Colonic mucosa (tissue), 4 donors: ENCODE measurements around the gene DDAH1. TPM values are rescaled to one million over a fixed set of nuclear protein-coding genes. Genes with fewer than 3 reads are reported as not detected.
"Not testable (repeated sequence)": the region's sequence is repeated elsewhere in the genome, so short reads cannot be mapped to it uniquely, and the experiment has no call there.

ENCODE experiments used
- DNase-seq: peaks from one replicate; pipeline ENCODE4 v3.0.0-alpha.2; 2020
- H3K27ac ChIP-seq: fragments of 200-600 bp; one replicate; pipeline ENCODE4 v1.8.0; 2021
- H3K27me3 ChIP-seq: fragments of 200-600 bp; one replicate; pipeline ENCODE4 v1.8.0; 2021
- H3K36me3 ChIP-seq: fragments of 200-600 bp; one replicate; pipeline ENCODE4 v1.8.0; 2021
- H3K4me1 ChIP-seq: fragments of 200-600 bp; one replicate; pipeline ENCODE4 v1.8.0; 2021; ENCODE audit warnings: mild to moderate bottlenecking
- H3K4me3 ChIP-seq: fragments of 200-600 bp; one replicate; pipeline ENCODE4 v1.8.0; 2021
- H3K9ac ChIP-seq, 2 donors: one replicate each; pipeline ENCODE4 v1.7.0; 2013; ENCODE audit warnings: control low read depth in 2 of 2, low read depth in 2 of 2, low read length in 2 of 2
- H3K9me3 ChIP-seq: fragments of 200-600 bp; one replicate; pipeline ENCODE4 v1.8.0; 2021
- CTCF ChIP-seq: fragments of 200-600 bp; IDR thresholded peaks from one replicate; pipeline ENCODE4 v1.8.0; 2022; ENCODE audit warnings: antibody characterized with exemption, mild to moderate bottlenecking
- intact Hi-C: fragments of 100-400 bp; cut with DNase I; formaldehyde crosslinking; loops from one replicate; pipeline ENCODE4 v1.14.1; 2022
- total RNA-seq, 2 donors: library from RNA; stranded (reverse); fragmentation: NEBNext Ultra II Directional in 1 of 2; extraction: Animal tissue kit (Norgen Biotek cat#: 25700) in 1 of 2; gene quantifications; one replicate each; pipeline ENCODE4 v1.2.1, GENCODE V29; 2021
- donor health status: healthy.
- donor health status: DM: no; HTN: no; CAD: no.
- donor health status: DM: no; HTN: no; CAD: no.

DDAH1 gene
- total RNA-seq: 100 to 1,000 TPM; 130 to 144 TPM

GRCh38 chr1:85465099-85465785 lies at the start of gene DDAH1:
Gene DDAH1 (minus strand): TSS chr1:85465159. CDS start chr1:85465045, 114 bp downstream.
- Histone ChIP-seq H3K27me3 (no peaks in the 10 kb centered on the region), H3K9ac (peak within 1 kb of the TSS; percentile 85 to 98), H3K4me3 (peak within 1 kb of the TSS; percentile 62), H3K27ac (peak within 1 kb of the TSS; percentile 90), H3K9me3 (no peaks in the 10 kb centered on the region), H3K36me3 (no peaks in the 10 kb centered on the region), H3K4me1 (peaks cover 7% of the 10 kb centered on the region)
- DNase-seq: peak; percentile 83
- intact Hi-C loops: loop anchor here (5.0 to 10.0 kb wide), 2 partner anchors 60 to 123 kb away; no protein-coding TSS in a partner anchor
- TF ChIP-seq CTCF: no peak

- DNase-seq, H3K4me1 ChIP-seq, H3K4me3 ChIP-seq, H3K9me3 ChIP-seq, H3K36me3 ChIP-seq, H3K9ac ChIP-seq, intact Hi-C loops, H3K27ac ChIP-seq, H3K27me3 ChIP-seq: not testable (repeated sequence)
Measured at GRCh38 chr1:85513998-85514397, 49.0 kb upstream of the DDAH1 start.

- Histone ChIP-seq H3K4me1 (no peaks in the 10 kb centered on the region), H3K27me3 (no peaks in the 10 kb centered on the region), H3K9me3 (no peaks in the 10 kb centered on the region), H3K9ac (no peak overlapping the region), H3K4me3 (no peak overlapping the region), H3K27ac (no peak overlapping the region), H3K36me3 (no peaks in the 10 kb centered on the region)
- intact Hi-C loops: no loop called here
- no peak for DNase-seq
- TF ChIP-seq CTCF: no peak
Measured at GRCh38 chr1:85504417-85504816, 39.5 kb upstream of the DDAH1 start.

GRCh38 chr1:85502625-85503083 lies 37.7 kb upstream of the DDAH1 start:
- intact Hi-C loops: loop anchor here (2.0 kb wide), 1 partner anchor 194 kb away; no protein-coding TSS in a partner anchor
- no peaks in the 10 kb centered on the region for H3K4me1 ChIP-seq
- H3K36me3 ChIP-seq: no peaks in the 10 kb centered on the region
- TF ChIP-seq CTCF: peak; percentile 52
- DNase-seq: peak; percentile 65
- H3K27me3 ChIP-seq: no peaks in the 10 kb centered on the region
- no peaks in the 10 kb centered on the region for H3K9me3 ChIP-seq
- no peak overlapping the region for H3K27ac ChIP-seq
- no peak overlapping the region for H3K4me3 ChIP-seq
- H3K9ac ChIP-seq: no peak overlapping the region

GRCh38 chr1:85502171-85502570 lies 37.2 kb upstream of the DDAH1 start:
- intact Hi-C loops: loop anchor here (2.0 kb wide), 1 partner anchor 193 kb away; no protein-coding TSS in a partner anchor
- Histone ChIP-seq H3K4me3 (no peak overlapping the region), H3K27me3 (no peaks in the 10 kb centered on the region), H3K36me3 (no peaks in the 10 kb centered on the region), H3K27ac (no peak overlapping the region), H3K4me1 (no peaks in the 10 kb centered on the region), H3K9me3 (no peaks in the 10 kb centered on the region), H3K9ac (no peak overlapping the region)
- TF ChIP-seq CTCF: no peak
- no peak for DNase-seq

GRCh38 chr1:85501355-85501898 lies 36.5 kb upstream of the DDAH1 start:
- no peak for TF ChIP-seq CTCF
- Histone ChIP-seq H3K27me3 (no peaks in the 10 kb centered on the region), H3K36me3 (no peaks in the 10 kb centered on the region), H3K4me1 (no peaks in the 10 kb centered on the region), H3K4me3 (no peak overlapping the region), H3K9ac (no peak overlapping the region), H3K9me3 (no peaks in the 10 kb centered on the region), H3K27ac (no peak overlapping the region)
- no peak for DNase-seq
- intact Hi-C loops: no loop called here
